DND-41 (cell line): ENCODE results near the gene EPB41L4A.

Experiments used
- EZH2 ChIP-seq: IDR thresholded peaks from 3 replicates; pipeline ENCODE4 v1.6.1; 2012; ENCODE audit warnings: borderline replicate concordance, low read depth, mild to moderate bottlenecking, moderate library complexity, low read length, inconsistent platforms; ENCODE audit not compliant: severe bottlenecking
- TF ChIP-seq, protein P1 (sequence below): IDR thresholded peaks from 2 replicates; pipeline ENCODE4 v1.5.1; 2012; ENCODE audit warnings: borderline replicate concordance, low read length, moderate library complexity, mild to moderate bottlenecking; ENCODE audit not compliant: poor library complexity, severe bottlenecking; ENCODE audit errors: extremely low read depth

DNA sequence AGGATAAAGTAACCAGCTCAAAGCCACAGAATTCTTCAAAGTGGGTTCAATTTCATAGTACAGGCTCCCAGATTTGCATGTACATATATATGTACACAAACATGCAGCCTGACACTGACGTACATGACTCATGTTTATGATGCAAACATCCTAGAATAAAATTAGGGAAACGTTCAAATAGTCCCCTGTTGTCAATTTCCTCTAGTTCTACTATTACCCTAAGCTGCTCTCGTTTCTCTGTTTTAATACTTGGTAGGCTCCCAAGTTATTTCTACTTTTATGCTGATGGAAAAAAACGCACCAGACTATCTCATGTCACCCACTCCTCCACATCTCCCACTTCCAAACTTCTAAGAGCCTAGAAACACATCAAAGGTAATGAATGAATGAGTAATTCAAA lies 229.7 kb downstream of the EPB41L4A start:
- TF ChIP-seq, protein P1, sequence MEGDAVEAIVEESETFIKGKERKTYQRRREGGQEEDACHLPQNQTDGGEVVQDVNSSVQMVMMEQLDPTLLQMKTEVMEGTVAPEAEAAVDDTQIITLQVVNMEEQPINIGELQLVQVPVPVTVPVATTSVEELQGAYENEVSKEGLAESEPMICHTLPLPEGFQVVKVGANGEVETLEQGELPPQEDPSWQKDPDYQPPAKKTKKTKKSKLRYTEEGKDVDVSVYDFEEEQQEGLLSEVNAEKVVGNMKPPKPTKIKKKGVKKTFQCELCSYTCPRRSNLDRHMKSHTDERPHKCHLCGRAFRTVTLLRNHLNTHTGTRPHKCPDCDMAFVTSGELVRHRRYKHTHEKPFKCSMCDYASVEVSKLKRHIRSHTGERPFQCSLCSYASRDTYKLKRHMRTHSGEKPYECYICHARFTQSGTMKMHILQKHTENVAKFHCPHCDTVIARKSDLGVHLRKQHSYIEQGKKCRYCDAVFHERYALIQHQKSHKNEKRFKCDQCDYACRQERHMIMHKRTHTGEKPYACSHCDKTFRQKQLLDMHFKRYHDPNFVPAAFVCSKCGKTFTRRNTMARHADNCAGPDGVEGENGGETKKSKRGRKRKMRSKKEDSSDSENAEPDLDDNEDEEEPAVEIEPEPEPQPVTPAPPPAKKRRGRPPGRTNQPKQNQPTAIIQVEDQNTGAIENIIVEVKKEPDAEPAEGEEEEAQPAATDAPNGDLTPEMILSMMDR: no peak
- no peak for TF ChIP-seq EZH2
